Hepatocyte (in vitro differentiated cells): Measurements from ENCODE around the gene GRIN3B.

Source experiments
- EZH2 ChIP-seq: fragments of 200-600 bp; sonication (generic); IDR thresholded peaks from 2 replicates; pipeline ENCODE4 v1.6.1; 2016; ENCODE audit warnings: antibody characterized with exemption, mild to moderate bottlenecking, borderline replicate concordance
- EZH2phosphoT487 ChIP-seq: fragments of 200-600 bp; sonication (generic); IDR thresholded peaks from one replicate; pipeline ENCODE4 v1.6.1; 2018; ENCODE audit warnings: antibody characterized with exemption, mild to moderate bottlenecking, low read depth, moderate library complexity; ENCODE audit not compliant: unreplicated experiment, severe bottlenecking
- TF ChIP-seq, protein P1 (sequence below): fragments of 200-600 bp; sonication (generic); IDR thresholded peaks from 2 replicates; pipeline ENCODE4 v1.5.1; 2016; ENCODE audit warnings: antibody characterized with exemption, mild to moderate bottlenecking; ENCODE audit not compliant: poor library complexity

DNA sequence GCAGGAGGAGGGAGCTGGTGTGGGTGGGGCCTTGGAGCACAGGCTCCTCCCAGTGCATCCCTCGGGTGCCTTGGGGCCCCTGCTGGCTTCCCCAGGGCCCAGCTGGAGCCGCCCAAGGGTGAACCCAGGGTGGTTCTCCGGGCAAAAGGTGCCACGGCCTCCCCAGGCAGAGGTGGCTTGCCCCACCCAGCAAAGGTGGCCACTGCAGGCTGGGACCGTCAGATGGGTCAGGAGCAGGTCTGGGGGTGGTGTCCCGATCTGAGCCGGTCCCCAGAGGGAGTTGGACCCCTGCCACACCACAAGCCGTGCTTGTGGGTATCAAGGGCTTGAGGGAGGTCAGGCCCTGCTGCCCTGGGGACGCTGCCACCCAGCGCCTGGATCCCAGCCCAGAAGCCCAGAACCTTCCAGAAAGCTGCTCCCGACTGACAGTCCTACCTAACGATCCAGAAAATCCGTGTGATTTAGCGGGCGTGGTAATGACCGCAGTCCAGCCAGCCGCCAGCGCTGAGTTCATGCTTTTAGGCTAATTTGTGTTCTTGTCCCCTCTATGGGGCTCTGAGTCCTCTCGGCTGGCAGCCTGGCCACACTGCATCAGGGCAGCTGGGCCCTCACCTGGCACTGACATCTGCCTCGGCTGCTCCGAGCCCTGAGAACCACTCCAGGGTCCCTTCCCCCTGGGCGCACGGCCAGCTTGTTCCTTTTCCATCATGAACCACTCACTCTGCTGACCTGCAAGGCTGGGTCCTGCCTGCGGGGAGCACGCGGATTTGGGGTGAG is 5.0 kb upstream of the GRIN3B start:
- TF ChIP-seq, protein P1, sequence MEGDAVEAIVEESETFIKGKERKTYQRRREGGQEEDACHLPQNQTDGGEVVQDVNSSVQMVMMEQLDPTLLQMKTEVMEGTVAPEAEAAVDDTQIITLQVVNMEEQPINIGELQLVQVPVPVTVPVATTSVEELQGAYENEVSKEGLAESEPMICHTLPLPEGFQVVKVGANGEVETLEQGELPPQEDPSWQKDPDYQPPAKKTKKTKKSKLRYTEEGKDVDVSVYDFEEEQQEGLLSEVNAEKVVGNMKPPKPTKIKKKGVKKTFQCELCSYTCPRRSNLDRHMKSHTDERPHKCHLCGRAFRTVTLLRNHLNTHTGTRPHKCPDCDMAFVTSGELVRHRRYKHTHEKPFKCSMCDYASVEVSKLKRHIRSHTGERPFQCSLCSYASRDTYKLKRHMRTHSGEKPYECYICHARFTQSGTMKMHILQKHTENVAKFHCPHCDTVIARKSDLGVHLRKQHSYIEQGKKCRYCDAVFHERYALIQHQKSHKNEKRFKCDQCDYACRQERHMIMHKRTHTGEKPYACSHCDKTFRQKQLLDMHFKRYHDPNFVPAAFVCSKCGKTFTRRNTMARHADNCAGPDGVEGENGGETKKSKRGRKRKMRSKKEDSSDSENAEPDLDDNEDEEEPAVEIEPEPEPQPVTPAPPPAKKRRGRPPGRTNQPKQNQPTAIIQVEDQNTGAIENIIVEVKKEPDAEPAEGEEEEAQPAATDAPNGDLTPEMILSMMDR: no peak
- TF ChIP-seq EZH2 (no peak), EZH2phosphoT487 (no peak)
